K562 (cell line): ENCODE measurements around the gene GATC. TPM values are rescaled to one million over a fixed set of nuclear protein-coding genes. Genes with fewer than 3 reads are reported as not detected.

Experiments
- ATF1 ChIP-seq, 2 experiments: fragments of 450-650 bp in 1 of 2; IDR thresholded peaks; 2 replicates each; pipeline ENCODE4 v1.6.1; 2016; ENCODE audit warnings: missing compliant biosample characterization in 1 of 2, missing genetic modification characterization in 1 of 2
- ATF6 ChIP-seq: sonication (generic); formaldehyde crosslinking; IDR thresholded peaks from 2 replicates; pipeline ENCODE4 v1.4.0; 2020; ENCODE audit warnings: mild to moderate bottlenecking, missing genetic modification reagents
- CHD1 ChIP-seq: fragments of 200-600 bp; sonication (generic); IDR thresholded peaks from one replicate; pipeline ENCODE4 v1.6.1; 2012; ENCODE audit warnings: mild to moderate bottlenecking, moderate library complexity, low read length, inconsistent platforms
- CHD4 ChIP-seq: fragments of 200-600 bp; sonication (generic); IDR thresholded peaks from 3 replicates; pipeline ENCODE4 v1.6.1; 2012; ENCODE audit warnings: low read depth, mild to moderate bottlenecking, mixed read lengths, low read length, inconsistent platforms; ENCODE audit not compliant: insufficient read depth, insufficient replicate concordance, poor library complexity, severe bottlenecking
- CREB3L1 ChIP-seq: fragments of 450-650 bp; IDR thresholded peaks from 2 replicates; pipeline ENCODE4 v1.6.1; 2014; ENCODE audit warnings: low read depth, mild to moderate bottlenecking, moderate library complexity, borderline replicate concordance
- FOXA3 ChIP-seq, 2 experiments: fragments of 450-650 bp in 1 of 2; sonication (generic) in 1 of 2; formaldehyde crosslinking; IDR thresholded peaks in 1 of 2; conservative IDR thresholded peaks in 1 of 2; 2 replicates each; pipeline versions ENCODE4 v1.4.0 to v1.8.0; 2020 to 2022; ENCODE audit warnings: mild to moderate bottlenecking in 2 of 2, missing genetic modification reagents in 1 of 2
- GABPB2 ChIP-seq: fragments of 250-450 bp; sonication (Bioruptor Pico); conservative IDR thresholded peaks from 2 replicates; pipeline ENCODE4 v1.5.1; 2021; ENCODE audit warnings: mild to moderate bottlenecking
- HES1 ChIP-seq: fragments of 450-650 bp; IDR thresholded peaks from 2 replicates; pipeline ENCODE4 v1.6.1; 2016; ENCODE audit warnings: low read depth, mild to moderate bottlenecking, moderate library complexity
- L3MBTL2 ChIP-seq: fragments of 450-650 bp; IDR thresholded peaks from 2 replicates; pipeline ENCODE4 v1.6.1; 2016; ENCODE audit warnings: mild to moderate bottlenecking, moderate library complexity
- NCOR1 ChIP-seq: fragments of 450-650 bp; IDR thresholded peaks from 2 replicates; pipeline ENCODE4 v1.6.1; 2016; ENCODE audit warnings: mild to moderate bottlenecking, moderate library complexity
- NFYB ChIP-seq: IDR thresholded peaks from 2 replicates; pipeline ENCODE4 v1.6.1; 2011; ENCODE audit warnings: mild to moderate bottlenecking, moderate library complexity; ENCODE audit not compliant: insufficient read length; ENCODE audit errors: extremely low read depth
- PKNOX1 ChIP-seq: fragments of 450-650 bp; IDR thresholded peaks from 2 replicates; pipeline ENCODE4 v1.6.1; 2016
- POLR2A ChIP-seq: fragments of 450-650 bp; conservative IDR thresholded peaks from 2 replicates; pipeline ENCODE4 v1.6.1; 2016
- POLR3A ChIP-seq: IDR thresholded peaks from 2 replicates; pipeline ENCODE4 v1.6.1; 2011; ENCODE audit warnings: borderline replicate concordance, mild to moderate bottlenecking, moderate library complexity; ENCODE audit not compliant: insufficient read length, insufficient read depth; ENCODE audit errors: extremely low read depth
- RHOXF2B ChIP-seq: fragments of 250-450 bp; sonication (Bioruptor Pico); conservative IDR thresholded peaks from 2 replicates; pipeline ENCODE4 v1.5.1; 2021
- WHSC1 ChIP-seq: IDR thresholded peaks from one replicate; pipeline ENCODE4 v1.6.1; 2012; ENCODE audit warnings: low read length, control low read depth, inconsistent platforms
- ZBTB17 ChIP-seq: fragments of 450-650 bp; formaldehyde crosslinking; IDR thresholded peaks from 2 replicates; pipeline ENCODE4 v1.4.0; 2020; ENCODE audit warnings: mild to moderate bottlenecking
- ZFP30 ChIP-seq: fragments of 250-450 bp; sonication (Bioruptor Pico); IDR thresholded peaks from 2 replicates; pipeline ENCODE4 v1.8.0; 2022; ENCODE audit warnings: moderate library complexity, mild to moderate bottlenecking, inconsistent platforms, borderline replicate concordance
- ZHX1 ChIP-seq: fragments of 150-350 bp; conservative IDR thresholded peaks from 2 replicates; pipeline ENCODE4 v1.6.1; 2014; ENCODE audit warnings: low read length
- ZNF263 ChIP-seq: sonication (generic); formaldehyde crosslinking; IDR thresholded peaks from 2 replicates; pipeline ENCODE4 v1.8.0; 2022; ENCODE audit warnings: mild to moderate bottlenecking, missing genetic modification reagents, borderline replicate concordance
- polyA plus RNA-seq, 8 experiments: library from polyadenylated mRNA; depleted of rRNA in 4 of 8; stranded (reverse) in 5 of 8; unstranded in 3 of 8; fragments of >200 nt; fragmentation: Nextera tagmentation in 2 of 8; fragmentation: Illumina TruSeq in 1 of 8; extraction: Ambion mirVana in 2 of 8; extraction: Trizol in 1 of 8; gene quantifications; 2 replicates each; pipeline versions ENCODE4 v1.2.1 to v1.2.3, GENCODE V29; 2011 to 2014; ENCODE audit warnings: inconsistent platforms in 1 of 8, missing spikeins in 1 of 8
- total RNA-seq, 7 experiments: library from RNA; depleted of rRNA in 6 of 7; stranded (reverse); fragments of >200 nt in 6 of 7; fragmentation: Illumina TruSeq in 2 of 7; extraction: Trizol in 2 of 7; gene quantifications; 2 replicates each; pipeline versions ENCODE4 v1.2.1 to v1.2.3, GENCODE V29; 2011 to 2021; ENCODE audit warnings: low replicate concordance in 1 of 7

GATC gene
- total and polyA plus RNA-seq, 9 of the 15 experiments (the other 6 are each of a cell fraction or from before 2014, with no cell fraction given) = 5.8 to 52.6 (median 28.2) TPM

- peak; percentile 45 for TF ChIP-seq PKNOX1
- no peak for TF ChIP-seq L3MBTL2
- TF ChIP-seq POLR2A = no peak
- no peak for TF ChIP-seq WHSC1
- TF ChIP-seq ZHX1 = no peak
- TF ChIP-seq FOXA3 (CRISPR knock-in tag; conservative IDR thresholded peaks at IDR 0.05 in 1 of 2, IDR thresholded peaks at IDR 0.05 in 1 of 2) = no peak
- no peak for TF ChIP-seq CHD1
- no peak for TF ChIP-seq RHOXF2B
- no peak for TF ChIP-seq ATF1 (CRISPR knock-in tag; IDR thresholded peaks at IDR 0.05)
- TF ChIP-seq ATF1 (tag; IDR thresholded peaks at IDR 0.05) = no peak
- no peak for TF ChIP-seq ZBTB17 (CRISPR knock-in tag)
- peak; percentile 54; the same call in 1 of the 2 replicates for TF ChIP-seq NCOR1
- TF ChIP-seq HES1 = peak; percentile 67
- TF ChIP-seq NFYB = no peak
- no peak for TF ChIP-seq CREB3L1
- no peak for TF ChIP-seq ATF6 (CRISPR knock-in tag)
- TF ChIP-seq CHD4 = no peak
- no peak for TF ChIP-seq ZNF263 (CRISPR knock-in tag)
- TF ChIP-seq GABPB2 (CRISPR knock-in tag) = no peak
- TF ChIP-seq ZFP30 (CRISPR knock-in tag) = no peak
- TF ChIP-seq POLR3A = no peak
These were observed 35.0 kb downstream of the GATC start (continued) for GRCh38 chr12:120481022-120481767.
